OCI-LY3 (cell line): Measurements from ENCODE around the gene TSR3.

Experiments
- H2AFZ ChIP-seq: fragments of 200-600, 300-600 bp; shearing (Covaris generic); 2 replicates; pipeline ENCODE4 v1.6.0; 2014; ENCODE audit warnings: antibody characterized with exemption, low read depth, low read length
- H3K27ac ChIP-seq: fragments of 200-600, 300-600 bp; sonication (generic); 2 replicates; pipeline ENCODE4 v1.5.1; 2014; ENCODE audit warnings: mild to moderate bottlenecking, low read length, moderate library complexity, mixed read lengths
- H3K27me3 ChIP-seq: fragments of 200-600, 300-600 bp; sonication (generic); 2 replicates; pipeline ENCODE4 v1.6.1; 2014; ENCODE audit warnings: low read depth, low read length, mixed read lengths
- H3K36me3 ChIP-seq: fragments of 200-600, 300-600 bp; sonication (generic); replicated peaks from 2 replicates; pipeline ENCODE3; 2014; ENCODE audit warnings: low read depth, low read length, mixed read lengths
- H3K4me1 ChIP-seq: fragments of 300-600, 200-600 bp; sonication (generic); 2 replicates; pipeline ENCODE4 v1.6.1; 2014; ENCODE audit warnings: low read length, mixed read lengths
- H3K4me2 ChIP-seq: fragments of 200-600, 300-600 bp; sonication (generic); 2 replicates; pipeline ENCODE4 v1.6.1; 2014; ENCODE audit warnings: low read length, mixed read lengths
- H3K4me3 ChIP-seq: fragments of 300-600, 200-600 bp; sonication (generic); 2 replicates; pipeline ENCODE4 v1.5.1; 2014; ENCODE audit warnings: antibody characterized with exemption, mild to moderate bottlenecking, low read length, moderate library complexity
- H3K79me2 ChIP-seq: fragments of 300-600, 200-600 bp; shearing (Covaris generic); 2 replicates; pipeline ENCODE4 v1.6.1; 2014; ENCODE audit warnings: mild to moderate bottlenecking, low read length, mixed read lengths
- H3K9ac ChIP-seq: fragments of 300-600, 200-600 bp; shearing (Covaris generic); 2 replicates; pipeline ENCODE4 v1.6.0; 2014; ENCODE audit warnings: mild to moderate bottlenecking, low read length, moderate library complexity
- H3K9me3 ChIP-seq: fragments of 200-600, 300-600 bp; shearing (Covaris generic); 2 replicates; pipeline ENCODE4 v1.6.1; 2014; ENCODE audit warnings: low read length, mixed read lengths; ENCODE audit not compliant: insufficient read depth
- H4K20me1 ChIP-seq: fragments of 200-600, 300-600 bp; sonication (generic); 2 replicates; pipeline ENCODE4 v1.6.1; 2016; ENCODE audit warnings: low read length, mixed read lengths; ENCODE audit not compliant: insufficient read depth
- CTCF ChIP-seq: fragments of 200-600, 300-600 bp; sonication (generic); IDR thresholded peaks from 2 replicates; pipeline ENCODE4 v1.5.1; 2014; ENCODE audit warnings: antibody characterized with exemption, low read length, low read depth
- EZH2phosphoT487 ChIP-seq: fragments of 200-600 bp; shearing (Covaris generic); IDR thresholded peaks from 2 replicates; pipeline ENCODE4 v1.6.1; 2018; ENCODE audit warnings: antibody characterized with exemption, mixed run types, low read depth

The TSR3 gene

GRCh38 chr16:1341495-1342420 lies 9.9 kb downstream of the TSR3 start:
- Histone ChIP-seq H4K20me1 (no peaks in the 10 kb centered on the region), H3K4me2 (peak overlapping the region; percentile 80), H2AFZ (no peak overlapping the region), H3K79me2 (no peaks in the 10 kb centered on the region), H3K4me3 (peak overlapping the region; percentile 68; the same call in 1 of the 2 replicates), H3K4me1 (peaks cover 29% of the 10 kb centered on the region), H3K27me3 (peaks cover 4% of the 10 kb centered on the region; the same call in 1 of the 2 replicates), H3K9me3 (no peaks in the 10 kb centered on the region), H3K9ac (no peak overlapping the region), H3K36me3 (no peaks in the 10 kb centered on the region), H3K27ac (no peak overlapping the region)
- TF ChIP-seq CTCF (no peak), EZH2phosphoT487 (no peak)

GRCh38 chr16:1340730-1341494 lies 10.8 kb downstream of the TSR3 start:
- Histone ChIP-seq H3K4me3 (no peak overlapping the region), H3K9me3 (no peaks in the 10 kb centered on the region), H3K4me2 (no peak overlapping the region), H3K4me1 (peaks cover 29% of the 10 kb centered on the region), H4K20me1 (no peaks in the 10 kb centered on the region), H3K27ac (no peak overlapping the region), H3K9ac (no peak overlapping the region), H2AFZ (no peak overlapping the region), H3K79me2 (no peaks in the 10 kb centered on the region), H3K36me3 (no peaks in the 10 kb centered on the region), H3K27me3 (peaks cover 10% of the 10 kb centered on the region; the same call in 1 of the 2 replicates)
- TF ChIP-seq CTCF (no peak), EZH2phosphoT487 (no peak)

- Histone ChIP-seq H3K36me3 (no peaks in the 10 kb centered on the region), H3K4me1 (peaks cover 37% of the 10 kb centered on the region), H3K27me3 (peaks cover 15% of the 10 kb centered on the region; the same call in 1 of the 2 replicates), H2AFZ (no peak overlapping the region), H3K4me2 (peak overlapping the region; percentile 85), H3K9me3 (no peaks in the 10 kb centered on the region), H3K4me3 (peak overlapping the region; percentile 63), H3K9ac (peak overlapping the region; percentile 36; the same call in 1 of the 2 replicates), H4K20me1 (no peaks in the 10 kb centered on the region), H3K27ac (no peak overlapping the region), H3K79me2 (no peaks in the 10 kb centered on the region)
- no peak for TF ChIP-seq CTCF
- no peak for TF ChIP-seq EZH2phosphoT487
Observed at GRCh38 chr16:1338855-1339675, 12.6 kb downstream of the TSR3 start.
